COLO668 (cell line): ENCODE data around the gene WASF3.

Experiments used
- DNase-seq: peaks from one replicate; lab custom pipeline; 2025; ENCODE audit not compliant: unreplicated experiment; lab: John Stamatoyannopoulos, UW

The WASF3 gene

GRCh38 chr13:26679411-26680122 is 122.1 kb downstream of the WASF3 start:
- no peak for DNase-seq

GRCh38 chr13:26680123-26680450 is 122.6 kb downstream of the WASF3 start:
- DNase-seq = no peak

- DNase-seq = no peak
Measured at GRCh38 chr13:26680572-26680971, 123.1 kb downstream of the WASF3 start.

- DNase-seq = no peak
Measured at GRCh38 chr13:26681036-26681435, 123.6 kb downstream of the WASF3 start.

- no peak for DNase-seq
Measured at GRCh38 chr13:26682606-26683005, 125.1 kb downstream of the WASF3 start.

- no peak for DNase-seq
Measured at GRCh38 chr13:26685606-26686005, 128.1 kb downstream of the WASF3 start.

GRCh38 chr13:26686285-26686684 is 128.8 kb downstream of the WASF3 start:
- DNase-seq = no peak

- no peak for DNase-seq
Measured at GRCh38 chr13:26688286-26688685, 130.8 kb downstream of the WASF3 start.

GRCh38 chr13:26688980-26689379 is 131.5 kb downstream of the WASF3 start:
- no peak for DNase-seq

GRCh38 chr13:26693749-26694463 is 136.4 kb downstream of the WASF3 start:
- no peak for DNase-seq

GRCh38 chr13:26694609-26695359 is 137.3 kb downstream of the WASF3 start:
- DNase-seq = no peak

GRCh38 chr13:26695360-26695705 is 137.8 kb downstream of the WASF3 start:
- no peak for DNase-seq

- DNase-seq = no peak
Measured at GRCh38 chr13:26695891-26696311, 138.4 kb downstream of the WASF3 start.

GRCh38 chr13:26697069-26697955 is 139.8 kb downstream of the WASF3 start:
- no peak for DNase-seq

- peak; percentile 91 for DNase-seq
Measured at GRCh38 chr13:26698392-26699196, 141.1 kb downstream of the WASF3 start.

GRCh38 chr13:26699197-26699490 is 141.7 kb downstream of the WASF3 start:
- no peak for DNase-seq

GRCh38 chr13:26705536-26705935 is 148.1 kb downstream of the WASF3 start:
- DNase-seq = no peak

GRCh38 chr13:26706381-26706780 is 148.9 kb downstream of the WASF3 start:
- DNase-seq = no peak

- peak; percentile 73 for DNase-seq
Measured at GRCh38 chr13:26707122-26708006, 149.9 kb downstream of the WASF3 start.

- no peak for DNase-seq
Measured at GRCh38 chr13:26708007-26708297, 150.5 kb downstream of the WASF3 start.
